HUDEP-2 (cell line): ENCODE measurements around the gene SEPTIN2.
"Not testable (repeated sequence)": the region's sequence is repeated elsewhere in the genome, so short reads cannot be mapped to it uniquely, and the experiment has no call there.

ENCODE experiments used
- DNase-seq, 76 experiments: peaks; one replicate each; lab custom pipeline; 2025; ENCODE audit not compliant: unreplicated experiment in 76 of 76; lab: John Stamatoyannopoulos, UW

SEPTIN2 gene

DNA sequence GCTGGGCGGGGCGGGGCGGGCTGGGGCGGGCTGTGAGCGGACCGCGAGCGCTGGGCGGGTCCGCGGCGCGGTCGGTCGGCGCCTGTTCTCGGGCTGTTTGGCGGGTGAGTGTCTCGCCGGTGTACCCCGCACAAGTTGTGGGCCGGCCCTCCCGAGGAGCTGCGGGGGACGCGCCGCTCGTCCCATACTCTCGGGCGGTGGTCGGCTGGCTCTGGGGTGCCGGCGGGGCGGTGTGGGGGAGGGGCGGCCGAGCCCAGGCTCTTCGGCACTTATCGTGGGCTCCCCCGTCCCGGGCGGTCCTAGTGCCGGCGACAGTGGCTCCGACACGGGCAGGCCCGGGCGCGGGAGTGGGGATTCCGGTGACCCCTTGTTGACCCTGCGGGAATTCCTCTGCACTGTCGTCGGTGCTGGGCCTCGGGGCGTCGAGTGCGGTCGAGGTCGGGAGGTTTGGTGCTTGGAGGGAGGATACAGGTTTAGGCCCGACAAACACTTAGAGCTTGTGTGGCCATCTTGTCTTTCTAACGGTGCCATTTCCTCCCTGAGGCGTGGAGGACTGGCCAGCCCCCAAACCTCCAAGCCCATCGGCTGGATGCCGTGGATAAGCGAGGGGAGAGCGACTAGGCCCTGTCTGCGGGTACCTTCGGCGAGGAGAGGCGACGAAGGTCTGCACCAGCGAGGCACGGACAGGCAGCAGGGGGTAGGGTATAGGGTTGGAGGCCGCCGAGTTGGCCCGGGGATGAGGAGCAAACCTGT is at the start of gene SEPTIN2:
SEPTIN2 (plus strand) TSS at position 47 of the 753 bp plus-strand sequence. CDS start 8,308 bp downstream, outside the sequence.
- peak in 48 of 76 experiments; percentile 35 to 89 (median 64) for DNase-seq

DNA sequence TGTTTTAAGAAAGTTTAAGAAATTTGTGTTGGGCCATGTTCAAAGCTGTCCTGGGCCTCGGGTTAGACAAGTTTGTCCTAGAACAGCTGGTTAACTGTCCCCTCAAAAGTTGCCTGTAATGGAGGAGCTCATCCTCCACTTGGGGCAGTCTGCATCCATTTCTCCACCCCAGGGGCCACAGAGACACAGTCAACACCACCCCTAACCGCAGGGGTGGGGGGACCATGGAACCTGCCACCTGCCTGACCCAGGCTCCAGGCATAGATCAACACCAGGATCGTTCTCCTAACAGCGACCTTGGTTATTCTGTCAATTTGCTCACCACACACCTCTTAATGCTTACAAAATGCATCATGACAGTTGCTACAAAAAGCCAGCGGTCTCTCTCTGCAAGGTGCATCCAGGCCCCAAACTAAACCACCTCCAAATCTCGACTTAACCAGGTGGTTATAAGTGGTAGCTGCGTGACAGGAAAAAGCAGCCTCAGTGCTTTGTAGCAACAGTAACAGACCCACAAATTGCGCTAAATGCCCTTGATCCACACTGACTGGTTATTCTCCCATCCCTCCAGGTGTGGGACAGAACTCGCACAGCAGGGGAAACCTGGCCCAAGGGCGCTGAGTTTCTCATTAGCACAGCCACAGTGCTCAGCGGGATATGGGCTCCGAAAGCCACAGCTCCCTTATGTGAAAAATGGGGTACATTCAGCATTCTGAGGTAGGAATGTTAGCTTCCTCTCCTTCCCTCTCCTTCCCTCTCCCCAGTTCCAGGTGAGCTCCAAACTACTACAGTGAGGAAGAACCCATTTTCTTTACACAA is 48.3 kb upstream of the SEPTIN2 start:
- no peak for DNase-seq

- no peak for DNase-seq
Measured at GRCh38 chr2:241268306-241268705, 47.4 kb upstream of the SEPTIN2 start.

- DNase-seq: no peak
Measured at GRCh38 chr2:241268716-241269445, 46.8 kb upstream of the SEPTIN2 start.

DNA sequence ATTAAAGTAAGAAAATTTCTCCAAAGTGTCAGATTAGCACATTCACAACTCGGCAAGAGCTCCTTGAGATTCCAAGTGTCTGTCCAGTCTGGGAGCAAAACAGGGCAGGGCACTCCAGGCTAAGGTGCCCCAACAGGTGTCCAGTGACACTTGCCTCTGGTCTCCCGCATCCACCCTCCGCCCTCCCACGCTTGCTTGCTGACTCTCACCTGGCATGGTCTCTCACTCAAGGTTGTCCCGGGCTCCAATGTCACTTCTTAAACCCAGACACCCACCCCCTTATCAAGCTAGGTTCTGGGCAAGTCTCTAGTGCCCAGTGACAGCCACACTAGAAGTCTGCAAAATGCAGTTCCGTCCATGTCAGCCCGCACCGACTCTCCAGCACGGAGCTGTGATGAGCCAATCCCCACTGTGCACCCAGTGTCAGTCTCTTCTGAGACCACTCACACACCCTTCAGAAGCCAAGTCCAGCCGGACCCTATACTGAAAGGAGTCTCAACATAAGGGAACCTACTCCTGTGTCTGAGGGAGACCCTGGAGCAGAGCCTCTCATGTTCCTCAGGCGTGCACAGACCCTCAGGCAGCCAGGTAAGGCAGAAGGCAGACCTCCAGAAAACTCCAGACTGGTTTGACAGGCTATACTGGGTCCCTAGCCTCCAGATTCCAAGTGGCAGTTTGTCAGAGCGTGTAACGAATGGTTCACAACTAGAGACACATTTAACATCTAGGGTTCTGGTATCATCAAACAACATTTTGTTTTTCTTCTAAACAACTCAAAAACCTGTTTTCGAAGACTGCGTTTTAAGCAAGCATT is 45.8 kb upstream of the SEPTIN2 start:
- DNase-seq: no peak

- no peak for DNase-seq
Measured at GRCh38 chr2:241270531-241270930, 45.2 kb upstream of the SEPTIN2 start.

GRCh38 chr2:241271706-241272302 is 43.9 kb upstream of the SEPTIN2 start:
- peak in 65 of 76 experiments; percentile 3 to 69 (median 39) for DNase-seq

GRCh38 chr2:241272303-241273209 is 43.2 kb upstream of the SEPTIN2 start:
- DNase-seq: peak in 41 of 76 experiments; percentile 3 to 50 (median 23)

- no peak for DNase-seq
Measured at GRCh38 chr2:241273210-241274020, 42.3 kb upstream of the SEPTIN2 start.

DNA sequence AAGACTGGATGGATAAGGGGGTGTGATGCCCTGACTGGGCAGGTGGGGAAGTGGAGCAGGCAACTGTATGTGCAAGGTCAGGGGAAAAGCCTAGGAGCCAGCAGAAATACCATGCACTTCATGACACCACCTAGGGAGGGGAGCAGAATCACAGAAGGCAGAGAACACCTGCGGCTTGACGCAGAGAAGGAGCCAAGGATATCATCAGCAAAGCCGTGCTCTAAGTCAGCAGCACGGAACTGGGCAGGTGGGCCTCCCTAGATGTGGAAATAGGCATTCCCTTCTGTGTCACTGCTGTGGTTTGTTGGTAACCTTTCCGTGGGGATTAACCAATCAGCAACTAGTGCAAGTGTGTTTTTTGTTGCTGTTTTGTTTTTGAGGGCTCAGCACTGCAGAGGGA is 41.6 kb upstream of the SEPTIN2 start:
- no peak for DNase-seq

DNA sequence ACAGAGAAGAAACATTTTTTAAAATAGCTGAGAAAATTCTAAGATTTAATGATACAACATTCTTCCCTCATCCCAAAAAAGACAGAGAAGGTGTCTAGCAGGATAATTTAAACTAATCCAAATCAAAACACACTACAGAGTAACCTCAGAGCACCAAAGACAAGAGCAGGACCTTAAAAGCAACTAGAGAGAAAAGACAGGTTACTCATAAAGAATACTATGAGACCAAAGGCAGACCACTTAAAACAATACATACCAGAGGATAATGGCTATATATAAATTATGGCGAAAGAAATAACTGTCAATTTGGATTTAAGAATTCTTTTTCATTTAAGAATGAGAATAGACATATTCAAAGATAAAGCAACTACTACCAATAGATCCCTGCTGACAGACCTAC is 40.2 kb upstream of the SEPTIN2 start:
- DNase-seq: no peak

DNA sequence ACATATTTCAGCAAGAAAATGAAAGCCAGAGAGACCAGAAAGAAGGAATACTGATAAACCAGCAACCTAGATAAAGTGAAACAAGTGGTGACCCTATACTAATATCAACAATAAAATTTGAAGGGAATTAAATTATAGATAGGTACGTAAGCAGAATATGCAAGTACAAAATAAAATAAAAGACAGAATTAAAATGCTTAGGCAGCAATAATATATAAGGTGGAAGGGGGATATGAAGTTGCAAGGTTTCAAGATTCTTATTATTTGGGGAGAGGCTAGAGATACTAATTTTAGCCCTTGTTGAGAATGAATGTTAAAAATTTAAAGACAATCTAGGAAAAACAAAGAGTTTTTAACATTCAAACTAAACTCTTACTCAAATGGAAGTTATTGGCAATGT is 39.8 kb upstream of the SEPTIN2 start:
- DNase-seq: no peak

- not testable (repeated sequence) for DNase-seq
Measured at GRCh38 chr2:241278306-241278705, 37.4 kb upstream of the SEPTIN2 start.

- no peak for DNase-seq
Measured at GRCh38 chr2:241279413-241279812, 36.3 kb upstream of the SEPTIN2 start.

- DNase-seq: no peak
Measured at GRCh38 chr2:241279828-241280227, 35.9 kb upstream of the SEPTIN2 start.

DNA sequence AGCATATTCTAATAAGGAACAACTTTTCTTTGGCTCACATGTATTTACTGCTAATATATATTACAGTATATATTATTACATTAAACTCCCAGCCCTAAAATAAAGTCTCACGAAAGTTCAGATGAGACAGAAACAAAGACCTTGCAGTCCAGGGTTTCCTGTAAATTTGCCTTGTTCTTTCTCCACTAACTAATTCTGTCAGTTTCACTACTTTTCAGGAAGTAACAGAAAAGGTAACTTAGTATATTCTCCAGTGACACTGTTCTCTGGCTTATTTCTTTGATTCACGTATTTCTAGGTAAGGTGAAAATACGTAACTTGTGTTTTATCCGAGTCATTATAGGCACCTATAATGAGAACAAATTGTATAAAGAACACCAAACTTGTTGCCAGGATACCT is 35.4 kb upstream of the SEPTIN2 start:
- no peak for DNase-seq

DNA sequence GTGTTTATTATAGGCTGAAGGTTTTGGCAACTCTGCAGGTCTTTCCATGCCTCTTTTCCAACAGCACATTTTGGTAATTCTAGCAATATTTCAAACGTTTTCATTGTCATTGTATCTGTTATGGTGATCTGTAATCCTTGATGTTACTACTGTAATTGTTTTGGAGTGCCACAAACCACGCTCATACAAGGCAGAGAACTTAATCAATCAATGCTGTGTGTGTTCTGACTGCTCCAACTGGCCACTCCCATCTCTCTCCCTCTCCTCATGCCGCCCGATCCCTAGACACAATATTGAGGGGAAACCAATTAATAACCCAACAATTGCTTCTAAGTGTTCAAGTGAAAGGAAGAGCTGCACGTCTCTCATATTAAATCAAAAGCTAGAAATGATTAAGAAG is 33.2 kb upstream of the SEPTIN2 start:
- DNase-seq: no peak

- DNase-seq: no peak
Measured at GRCh38 chr2:241285596-241285995, 30.1 kb upstream of the SEPTIN2 start.
